Erythroblast (primary cell): ENCODE results near the gene SLC5A10.

Source experiments
- GATA1 ChIP-seq: IDR thresholded peaks from 2 replicates; pipeline ENCODE4 v1.6.1; 2011; ENCODE audit warnings: low read depth, mild to moderate bottlenecking, control low read depth, low read length, moderate library complexity
- POLR2A ChIP-seq: IDR thresholded peaks from 2 replicates; pipeline ENCODE4 v1.6.1; 2011; ENCODE audit warnings: mild to moderate bottlenecking, low read length

- no peak for TF ChIP-seq POLR2A
- TF ChIP-seq GATA1: no peak
Measured at GRCh38 chr17:19010729-19011505, 59.0 kb downstream of the SLC5A10 start.
